GM19240 (cell line): ENCODE results near the gene FUT1.
"Not testable (repeated sequence)": the region's sequence is repeated elsewhere in the genome, so short reads cannot be mapped to it uniquely, and the experiment has no call there.

ENCODE experiments used
- DNase-seq: peaks from one replicate; pipeline ENCODE4 v3.0.0; 2011; ENCODE audit warnings: low spot score; ENCODE audit not compliant: insufficient read length

The FUT1 gene

DNA sequence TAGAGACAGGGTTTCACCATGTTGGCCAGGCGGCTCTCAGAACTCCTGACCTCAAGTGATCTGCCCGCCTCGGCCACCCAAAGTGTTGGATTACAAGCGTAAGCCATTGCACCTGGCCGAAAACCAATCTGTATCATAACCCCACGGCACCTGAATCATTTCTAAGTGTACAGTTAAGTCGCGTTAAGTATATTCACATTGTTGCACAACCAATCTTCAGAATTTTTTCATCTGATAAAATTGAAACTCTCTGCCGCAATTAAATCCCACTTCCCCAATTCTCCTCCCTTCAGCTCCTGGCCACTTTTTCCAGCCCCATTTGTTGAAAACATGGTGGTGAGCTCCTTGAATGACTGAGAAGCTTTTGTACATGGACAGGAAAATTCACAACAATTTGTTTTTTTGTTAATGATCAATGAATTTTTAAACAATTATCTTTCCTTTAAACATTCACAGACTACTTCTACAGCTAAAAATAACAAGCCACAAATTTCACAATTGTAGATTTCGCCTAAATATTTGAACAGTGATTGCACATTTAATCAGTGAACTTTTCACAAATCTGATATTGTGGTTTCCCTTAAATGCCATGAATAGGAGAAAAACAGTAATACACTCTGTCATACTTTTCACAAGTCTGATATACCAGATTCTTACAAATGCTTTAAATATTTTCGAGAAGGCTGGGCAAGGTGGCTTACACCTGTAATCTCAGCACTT lies 16.7 kb upstream of the FUT1 start:
- DNase-seq, result no peak

DNA sequence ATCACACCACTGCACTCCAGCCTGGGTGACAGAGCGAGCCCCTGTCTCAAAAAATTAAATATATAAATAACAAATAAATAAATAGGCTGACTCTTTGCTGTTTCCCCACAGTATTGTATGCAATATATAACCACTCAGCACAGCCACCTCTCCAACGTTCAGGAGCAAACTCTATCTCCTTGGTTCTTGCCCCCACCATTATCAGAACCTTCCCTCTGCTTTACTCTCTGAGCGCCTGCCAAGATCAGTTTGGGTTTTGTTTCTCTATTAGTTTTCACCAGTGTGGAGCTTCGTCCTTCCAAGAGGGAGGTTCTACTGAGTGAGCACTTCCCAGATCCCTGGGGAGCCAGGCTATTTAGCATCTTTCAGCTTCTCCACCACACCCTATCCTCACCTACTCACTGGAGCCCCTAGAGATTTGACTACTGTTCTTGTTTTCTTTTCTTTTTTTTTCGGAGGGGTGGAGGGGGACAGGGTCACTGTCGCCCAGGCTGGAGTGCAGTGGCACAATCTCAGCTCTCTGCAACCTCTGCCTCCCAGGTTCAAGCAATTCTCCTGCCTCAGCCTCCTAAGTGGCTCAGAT lies 15.8 kb upstream of the FUT1 start:
- DNase-seq, result not testable (repeated sequence)

DNA sequence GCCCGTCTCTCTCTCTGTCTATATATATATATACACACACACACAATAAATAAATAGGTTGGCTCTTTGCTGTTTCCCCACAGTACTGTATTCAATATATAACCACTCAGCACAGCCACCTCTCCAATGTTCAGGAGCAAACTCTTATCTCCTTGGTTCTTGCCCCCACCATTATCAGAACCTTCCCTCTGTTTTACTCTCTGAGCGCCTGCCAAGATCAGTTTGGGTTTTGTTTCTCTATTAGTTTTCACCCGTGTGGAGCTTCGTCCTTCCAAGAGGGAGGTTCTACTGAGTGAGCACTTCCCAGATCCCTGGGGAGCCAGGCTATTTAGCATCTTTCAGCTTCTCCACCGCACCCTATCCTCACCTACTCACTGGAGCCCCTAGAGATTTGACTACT lies 13.4 kb upstream of the FUT1 start:
- DNase-seq, result not testable (repeated sequence)

DNA sequence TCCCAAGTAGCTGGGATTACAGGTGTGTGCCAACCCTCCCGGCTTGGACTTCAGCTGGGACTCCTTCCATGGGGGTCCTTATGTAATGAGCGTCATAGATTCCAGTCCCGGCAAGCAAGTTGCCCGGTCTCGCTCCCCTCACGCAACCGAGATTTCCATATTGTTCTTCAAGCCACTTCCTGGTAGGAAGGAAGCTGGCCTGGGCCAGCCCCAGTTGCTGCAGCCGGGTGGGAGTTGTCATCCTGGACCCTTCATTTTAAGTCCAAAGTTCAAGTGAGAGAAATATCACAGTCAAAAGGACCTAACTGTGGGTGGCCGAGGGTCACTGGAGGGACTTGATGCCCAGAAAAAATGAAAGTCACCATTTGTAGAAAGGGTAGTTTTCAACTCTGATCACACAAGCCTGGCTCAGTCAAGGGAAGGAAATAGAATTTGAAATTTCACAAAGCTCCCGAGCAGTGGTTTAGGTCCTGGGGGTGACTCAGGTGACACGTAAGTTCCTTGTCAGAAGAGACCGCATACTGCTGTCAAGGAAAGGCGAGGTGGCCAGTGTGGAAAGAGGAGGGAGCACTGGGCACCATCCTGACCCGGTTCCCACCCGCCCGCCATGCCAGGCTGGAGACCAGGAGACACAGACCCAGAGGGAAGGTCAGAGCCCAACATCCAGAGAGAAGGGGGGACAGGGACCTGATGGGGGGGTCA lies 8.2 kb upstream of the FUT1 start:
- no peak for DNase-seq

DNA sequence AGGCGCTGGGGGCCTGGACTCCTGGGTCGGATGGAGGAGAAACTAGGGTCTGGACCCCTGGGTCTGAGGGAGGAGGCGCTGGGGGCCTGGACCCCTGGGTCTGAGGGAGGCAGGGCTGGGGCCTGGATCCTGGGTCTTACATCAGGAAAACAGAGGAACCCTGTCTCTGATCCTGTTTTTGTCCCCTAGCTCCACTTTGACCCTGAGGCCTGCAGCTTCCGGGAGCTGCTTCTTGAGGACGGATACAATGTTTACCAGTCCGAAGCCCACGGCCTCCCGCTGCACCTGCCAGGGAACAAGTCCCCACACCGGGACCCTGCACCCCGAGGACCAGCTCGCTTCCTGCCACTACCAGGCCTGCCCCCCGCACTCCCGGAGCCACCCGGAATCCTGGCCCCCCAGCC lies 5.3 kb upstream of the FUT1 start:
- DNase-seq, result no peak

DNA sequence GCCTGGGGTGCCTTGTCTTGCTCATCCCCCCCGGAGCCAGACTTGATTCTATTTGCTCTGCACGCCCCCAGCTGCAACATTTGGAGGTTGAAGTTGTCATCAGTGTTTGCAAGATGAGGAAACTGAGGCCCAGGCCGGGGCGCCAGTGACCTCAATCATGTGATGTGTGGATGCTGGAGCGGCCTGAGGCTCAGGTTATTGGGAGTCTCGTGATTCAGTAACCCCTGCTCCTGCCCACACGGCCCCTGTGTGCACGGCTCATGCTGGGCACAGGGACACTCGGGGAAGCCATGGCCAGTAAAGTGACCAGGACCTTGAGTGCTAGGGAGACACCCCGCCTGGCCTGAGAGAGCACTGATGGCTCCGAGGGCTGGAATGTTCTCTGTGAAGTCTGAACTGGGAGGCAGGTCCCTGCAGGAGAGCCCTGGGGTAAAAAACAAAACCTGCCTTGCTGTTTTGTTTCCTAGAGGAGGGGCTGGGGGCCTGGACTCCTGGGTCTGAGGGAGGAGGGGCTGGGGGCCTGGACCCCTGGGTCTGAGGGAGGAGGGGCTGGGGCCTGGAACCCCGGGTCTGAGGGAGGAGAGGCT lies 4.7 kb upstream of the FUT1 start:
- DNase-seq, result no peak

DNA sequence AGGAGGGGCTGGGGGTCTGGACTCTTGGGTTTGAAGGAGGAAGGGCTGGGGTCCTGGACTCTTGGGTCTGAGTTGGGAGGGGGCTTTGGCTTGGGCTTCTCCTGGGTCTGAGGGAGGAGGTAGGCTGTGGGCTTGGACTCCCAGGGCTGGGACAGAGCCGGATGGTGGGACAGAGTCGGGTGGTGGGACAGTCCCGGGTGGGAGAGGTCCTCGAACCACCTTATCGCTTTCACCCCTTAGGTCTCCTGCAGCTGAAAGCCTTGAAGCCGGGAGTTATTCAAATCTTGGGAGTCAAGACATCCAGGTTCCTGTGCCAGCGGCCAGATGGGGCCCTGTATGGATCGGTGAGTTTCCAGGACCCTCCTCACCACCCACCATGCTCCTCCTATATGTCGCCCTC lies 4.2 kb upstream of the FUT1 start:
- no peak for DNase-seq

DNA sequence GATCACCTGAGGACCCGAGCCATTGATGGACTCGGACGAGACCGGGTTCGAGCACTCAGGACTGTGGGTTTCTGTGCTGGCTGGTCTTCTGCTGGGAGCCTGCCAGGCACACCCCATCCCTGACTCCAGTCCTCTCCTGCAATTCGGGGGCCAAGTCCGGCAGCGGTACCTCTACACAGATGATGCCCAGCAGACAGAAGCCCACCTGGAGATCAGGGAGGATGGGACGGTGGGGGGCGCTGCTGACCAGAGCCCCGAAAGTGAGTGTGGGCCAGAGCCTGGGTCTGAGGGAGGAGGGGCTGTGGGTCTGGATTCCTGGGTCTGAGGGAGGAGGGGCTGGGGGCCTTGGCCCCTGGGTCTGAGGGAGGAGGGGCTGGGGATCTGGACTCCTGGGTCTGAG lies 3.8 kb upstream of the FUT1 start:
- no peak for DNase-seq

DNA sequence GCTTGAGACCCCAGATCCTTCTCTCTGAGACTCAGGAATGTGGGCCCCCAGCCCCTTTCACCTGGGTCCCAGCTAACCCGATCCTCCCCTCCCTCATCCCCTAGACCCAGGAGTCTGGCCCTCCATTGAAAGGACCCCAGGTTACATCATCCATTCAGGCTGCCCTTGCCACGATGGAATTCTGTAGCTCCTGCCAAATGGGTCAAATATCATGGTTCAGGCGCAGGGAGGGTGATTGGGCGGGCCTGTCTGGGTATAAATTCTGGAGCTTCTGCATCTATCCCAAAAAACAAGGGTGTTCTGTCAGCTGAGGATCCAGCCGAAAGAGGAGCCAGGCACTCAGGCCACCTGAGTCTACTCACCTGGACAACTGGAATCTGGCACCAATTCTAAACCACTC lies 3.3 kb upstream of the FUT1 start:
- DNase-seq, result no peak

DNA sequence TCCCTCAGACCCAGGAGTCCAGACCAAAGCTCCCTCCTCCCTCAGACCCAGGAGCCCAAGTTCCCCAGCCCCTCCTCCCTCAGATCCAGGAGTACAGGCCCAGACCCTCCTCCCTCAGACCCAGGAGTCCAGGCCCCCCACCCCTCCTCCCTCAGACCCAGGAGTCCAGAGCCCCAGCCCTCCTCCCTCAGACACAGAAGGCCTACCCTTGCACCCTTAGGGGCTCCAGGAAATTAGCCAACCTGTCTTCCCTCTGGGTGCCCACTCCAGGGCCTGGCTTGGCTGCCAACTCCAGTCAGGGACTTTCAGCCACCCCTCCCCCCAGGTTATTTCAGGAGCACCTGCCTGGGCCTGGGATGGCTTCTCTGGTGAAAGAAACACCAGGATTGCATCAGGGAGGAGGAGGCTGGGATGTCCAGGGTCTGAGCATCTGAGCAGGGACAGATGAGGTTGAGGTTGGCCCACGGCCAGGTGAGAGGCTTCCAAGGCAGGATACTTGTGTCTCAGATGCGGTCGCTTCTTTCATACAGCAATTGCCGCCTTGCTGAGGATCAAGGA lies 2.7 kb upstream of the FUT1 start, which contains the start of gene FGF21:
FGF21 (plus strand) TSS at position 441 of the 558 bp plus-strand sequence. CDS start 713 bp downstream, outside the sequence.
- no peak for DNase-seq

DNA sequence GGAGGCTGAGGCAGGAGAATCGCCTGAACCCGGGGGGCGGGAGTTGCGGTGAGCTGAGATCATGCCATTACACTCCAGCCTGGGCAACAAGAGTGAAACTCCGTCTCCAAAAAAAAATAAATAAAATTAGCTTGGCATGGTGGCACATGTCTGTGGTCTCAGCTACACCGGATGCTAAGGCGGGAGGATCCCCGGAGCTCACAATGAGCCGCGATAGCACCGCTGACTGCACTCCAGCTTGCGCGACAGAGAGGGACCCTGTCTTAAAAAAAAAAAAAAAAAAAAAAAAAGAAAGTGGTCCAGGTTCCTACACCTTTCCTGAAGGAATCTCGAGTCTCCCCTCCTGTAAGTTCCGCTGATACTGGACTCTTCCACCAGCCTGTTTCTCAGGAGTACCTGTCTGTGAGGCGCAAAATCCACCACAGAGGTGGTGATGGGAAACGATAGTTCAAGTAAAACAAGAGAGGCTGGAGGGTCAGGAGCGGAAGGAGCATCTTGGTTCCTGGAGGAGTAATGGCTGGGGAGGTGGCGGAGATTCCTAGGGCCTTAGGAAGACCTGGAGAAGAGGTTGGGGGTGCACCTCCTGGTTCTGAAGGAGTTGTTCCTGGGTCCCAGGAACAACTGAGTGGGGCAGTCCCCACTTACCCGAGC lies 471 bp downstream of the FUT1 start:
- DNase-seq, result no peak

DNA sequence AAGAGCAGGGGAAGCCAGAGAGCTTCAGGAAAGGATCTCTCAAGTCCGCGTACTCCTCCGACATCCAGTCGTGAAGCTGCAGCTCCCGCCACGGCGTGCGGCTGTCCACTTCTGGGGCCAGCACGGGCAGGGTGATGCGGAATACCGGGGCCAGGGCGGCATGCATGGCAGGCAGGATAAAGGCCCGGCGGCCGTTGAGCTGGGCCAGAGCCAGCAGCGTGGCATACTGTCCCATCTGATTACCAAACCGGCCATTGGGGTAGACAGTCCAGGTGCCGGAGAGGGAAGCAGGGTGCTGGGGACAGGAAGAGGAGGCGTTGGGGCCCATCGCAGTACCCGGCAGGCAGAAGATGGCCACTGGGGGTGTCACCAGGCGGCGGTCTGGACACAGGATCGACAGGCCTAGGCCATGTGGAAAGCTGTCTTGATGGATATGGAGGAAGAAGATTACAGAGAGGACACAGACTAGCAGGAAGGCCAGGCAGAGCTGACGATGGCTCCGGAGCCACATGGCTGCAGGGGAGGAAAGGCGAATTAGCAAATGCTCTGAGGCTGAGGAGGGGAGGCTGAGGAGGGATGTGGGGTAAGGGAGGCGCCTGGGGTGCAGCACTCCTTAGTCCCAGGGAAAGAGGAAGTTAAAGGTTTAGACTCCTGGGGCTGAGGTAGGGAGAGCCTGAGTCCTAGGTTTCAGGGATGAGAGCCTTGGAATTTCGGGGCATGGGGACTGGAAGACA lies 1.5 kb downstream of the FUT1 start:
- no peak for DNase-seq

DNA sequence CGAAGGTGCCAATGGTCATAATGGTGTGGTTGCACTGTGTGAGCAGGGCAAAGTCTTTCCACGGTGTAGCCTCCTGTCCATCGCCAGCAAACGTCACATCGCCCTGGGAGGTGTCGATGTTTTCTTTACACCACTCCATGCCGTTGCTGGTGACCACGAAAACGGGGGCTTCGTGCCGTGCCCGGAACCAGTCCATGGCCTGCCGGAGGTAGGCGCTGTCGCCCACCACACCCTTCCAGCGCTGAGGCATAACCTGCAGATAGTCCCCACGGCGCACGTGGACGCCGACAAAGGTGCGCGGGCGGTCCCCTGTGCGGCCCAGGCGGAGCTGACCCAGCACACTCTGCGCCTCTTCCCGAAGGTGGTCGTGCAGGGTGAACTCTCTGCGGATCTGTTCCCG lies 2.1 kb downstream of the FUT1 start:
- no peak for DNase-seq

DNA sequence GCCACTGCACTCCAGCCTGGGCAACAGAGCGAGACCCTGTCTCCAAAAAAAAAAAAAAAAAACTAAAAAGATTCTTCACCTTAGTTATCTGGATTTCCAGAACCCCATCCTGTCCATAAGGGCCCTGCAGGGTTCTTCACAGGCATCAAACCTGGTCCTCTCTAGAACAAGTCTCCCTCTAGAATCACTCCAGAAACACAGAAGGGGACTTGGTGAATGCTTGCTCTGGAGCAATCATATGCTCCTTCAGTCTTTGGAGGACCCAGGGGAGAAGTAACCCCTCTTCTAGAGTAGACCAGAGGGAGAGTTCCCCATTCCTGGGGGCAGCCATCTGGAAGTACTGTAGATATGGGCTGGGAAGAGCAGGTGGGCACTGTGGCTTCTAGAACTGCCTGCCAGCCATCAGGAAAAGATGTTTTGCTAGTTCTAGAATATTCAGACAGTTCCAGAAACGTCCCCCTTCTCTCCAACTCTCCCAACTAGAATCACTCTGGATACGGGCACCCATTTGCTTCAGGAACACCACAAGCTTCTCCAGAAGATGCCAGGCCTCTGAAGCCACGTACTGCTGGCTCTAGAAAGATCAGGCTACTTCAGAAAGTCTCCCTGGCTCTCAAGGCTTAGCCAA lies 2.8 kb downstream of the FUT1 start:
- no peak for DNase-seq

DNA sequence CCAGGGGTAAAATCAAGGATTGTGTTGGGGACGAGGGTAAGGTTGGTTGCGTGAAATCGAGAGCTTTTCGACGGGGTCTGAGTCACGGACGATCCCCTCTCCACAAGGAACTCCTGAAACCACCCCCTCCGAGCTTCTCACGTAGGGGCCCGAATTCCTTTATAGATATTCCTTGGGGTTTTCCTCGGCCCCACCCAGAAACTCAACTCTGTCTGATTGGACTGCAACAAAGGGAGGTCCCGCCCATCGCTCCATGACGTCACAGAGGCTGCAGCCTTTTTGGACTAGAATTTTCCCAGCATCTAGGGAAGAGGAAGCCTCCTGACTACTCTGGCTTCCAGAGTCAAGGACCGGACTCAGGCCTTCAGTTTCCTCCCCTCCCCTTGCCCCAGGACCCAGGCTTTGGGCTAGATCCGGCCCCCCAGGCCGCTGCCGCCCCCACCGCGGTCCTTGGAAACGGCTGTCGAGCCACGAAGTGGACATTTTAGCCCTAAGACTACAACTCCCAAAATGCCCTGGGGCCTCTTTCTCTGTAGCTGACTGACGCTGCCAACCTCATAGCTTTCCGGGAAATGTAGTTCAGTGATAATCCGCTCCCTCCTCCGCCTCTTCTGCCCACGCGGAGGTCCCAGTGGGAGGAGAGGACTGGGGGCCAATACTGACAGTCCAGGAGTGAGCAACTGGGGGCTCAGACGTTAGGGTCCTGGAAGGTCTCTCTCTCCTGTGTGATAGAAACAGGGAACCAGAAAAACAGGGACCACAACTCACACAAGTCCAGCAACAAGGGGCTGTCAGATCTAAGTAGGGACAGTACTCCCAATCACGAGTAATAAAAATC lies 5.5 kb downstream of the FUT1 start, which contains the start of gene IZUMO1:
IZUMO1 (minus strand) TSS at position 172 of the 838 bp plus-strand sequence. CDS start 1,050 bp downstream, outside the sequence.
- DNase-seq, result peak; percentile 48

DNA sequence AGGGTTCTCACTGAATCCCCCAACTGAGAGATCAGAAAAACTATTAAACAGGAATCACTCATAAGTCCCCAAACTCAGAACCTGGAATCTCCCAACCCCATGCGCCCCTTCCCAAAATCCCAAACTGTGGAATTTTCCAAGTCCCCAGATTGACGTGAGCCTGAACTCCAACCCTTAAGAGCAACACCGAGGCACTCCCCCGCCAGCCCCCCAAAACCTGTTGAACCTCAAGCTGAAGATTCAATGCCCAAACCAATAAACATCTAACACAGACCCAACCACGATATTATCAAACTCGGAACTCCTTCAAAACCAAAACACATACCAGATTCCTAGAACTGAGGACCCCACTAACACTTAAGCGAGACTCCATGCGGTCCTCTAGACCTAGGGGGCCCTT lies 6.3 kb downstream of the FUT1 start:
- DNase-seq, result no peak

DNA sequence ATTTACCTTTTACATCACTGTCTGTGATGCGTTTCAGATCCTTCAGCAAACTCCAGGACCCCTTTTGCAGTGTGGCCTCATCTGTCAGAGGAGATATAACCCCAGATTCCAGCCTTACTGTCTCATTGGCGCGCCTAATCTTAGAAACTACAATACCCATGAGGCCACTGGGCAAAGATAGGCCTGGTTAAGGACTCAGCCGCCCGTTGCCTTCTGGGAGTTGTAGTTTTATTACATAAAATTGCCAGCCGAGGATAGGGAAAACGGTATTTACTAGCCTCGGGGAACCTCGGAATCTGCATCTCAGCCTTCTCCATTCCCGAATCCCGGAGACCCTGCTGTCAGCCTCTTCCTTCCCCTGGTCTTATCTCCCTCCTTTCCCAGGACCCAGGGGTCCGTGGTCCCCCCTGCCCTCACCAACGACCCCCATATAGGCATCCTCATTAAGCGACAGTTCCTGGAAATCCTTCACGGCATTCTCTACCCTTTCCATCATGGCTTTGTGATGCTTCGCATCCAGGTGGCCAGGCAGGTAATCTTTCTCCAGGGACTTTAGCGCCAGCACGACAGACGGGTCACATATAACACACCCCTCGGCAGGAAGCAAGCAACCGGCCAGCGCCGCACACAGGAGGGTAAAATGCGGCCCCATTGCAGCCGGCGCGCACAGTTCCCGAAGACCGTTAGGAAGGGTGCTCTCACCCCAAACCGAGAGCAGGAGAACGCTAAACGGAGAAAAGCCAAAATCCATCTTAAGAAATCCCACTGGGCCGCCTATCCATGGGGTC lies 7.0 kb downstream of the FUT1 start:
- no peak for DNase-seq

DNA sequence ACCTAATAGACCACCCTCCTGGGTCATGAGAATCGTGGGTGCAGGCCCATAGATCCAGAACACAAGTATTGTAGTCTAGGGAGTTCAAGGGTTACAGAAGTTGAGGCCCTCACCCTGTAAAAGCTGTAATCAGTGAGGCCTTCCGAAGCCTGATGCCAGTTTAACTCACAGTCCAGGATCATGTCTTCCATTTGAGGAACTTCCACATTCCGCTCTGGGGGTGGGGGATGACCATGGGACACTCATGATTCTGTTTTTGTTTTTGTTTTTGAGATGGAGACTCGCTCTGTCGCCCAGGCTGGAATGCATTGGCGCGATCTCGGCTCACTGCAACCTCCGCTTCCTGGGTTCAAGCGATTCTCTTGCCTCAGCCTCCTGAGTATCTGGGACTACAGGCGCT lies 10.3 kb downstream of the FUT1 start:
- DNase-seq, result no peak
